HUES48 (cell line): Measurements from ENCODE around the gene MCTP1.

Source experiments
- H3K27ac ChIP-seq: one replicate; pipeline ENCODE4 v1.7.0; 2013; ENCODE audit warnings: low read depth, low read length, inconsistent platforms
- H3K27me3 ChIP-seq: 2 replicates; pipeline ENCODE4 v1.6.1; 2013; ENCODE audit warnings: mild to moderate bottlenecking, low read length; ENCODE audit not compliant: control insufficient read depth, insufficient read depth
- H3K36me3 ChIP-seq: 2 replicates; pipeline ENCODE4 v1.6.1; 2013; ENCODE audit warnings: low read length; ENCODE audit not compliant: control insufficient read depth, insufficient read depth
- H3K4me1 ChIP-seq: 2 replicates; pipeline ENCODE4 v1.6.1; 2013; ENCODE audit warnings: mild to moderate bottlenecking, low read length; ENCODE audit not compliant: control insufficient read depth, insufficient read depth
- H3K4me3 ChIP-seq: 2 replicates; pipeline ENCODE4 v1.5.1; 2013; ENCODE audit warnings: mild to moderate bottlenecking, low read depth, low read length
- H3K9ac ChIP-seq: 2 replicates; pipeline ENCODE4 v1.6.1; 2013; ENCODE audit warnings: mild to moderate bottlenecking, low read depth, low read length, moderate library complexity
- H3K9me3 ChIP-seq: 2 replicates; pipeline ENCODE4 v1.6.1; 2013; ENCODE audit warnings: low read length; ENCODE audit not compliant: control insufficient read depth, insufficient read depth

The MCTP1 gene

DNA sequence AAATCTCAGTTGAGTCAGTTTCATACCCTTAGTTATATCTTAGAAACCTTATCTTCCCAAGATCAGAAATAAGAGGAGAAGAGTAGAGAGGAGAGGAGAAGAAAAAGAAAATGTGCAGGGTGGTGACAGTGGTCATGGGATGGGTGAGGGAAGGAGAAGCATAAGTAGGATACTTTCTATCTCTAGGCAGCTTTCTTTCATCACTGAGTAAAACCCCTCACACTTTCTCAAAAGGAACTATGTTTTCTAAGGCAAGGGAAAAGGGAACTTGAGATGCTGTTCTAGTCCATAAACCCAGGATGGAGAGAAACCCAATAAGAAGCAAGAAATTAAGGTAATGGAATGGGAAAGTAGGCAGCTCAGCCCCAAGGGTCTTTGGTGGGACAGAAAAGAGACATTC lies 225.3 kb downstream of the MCTP1 start:
- Histone ChIP-seq H3K9me3 (no peaks in the 10 kb centered on the region), H3K9ac (no peak overlapping the region), H3K4me1 (peaks cover 10% of the 10 kb centered on the region)

DNA sequence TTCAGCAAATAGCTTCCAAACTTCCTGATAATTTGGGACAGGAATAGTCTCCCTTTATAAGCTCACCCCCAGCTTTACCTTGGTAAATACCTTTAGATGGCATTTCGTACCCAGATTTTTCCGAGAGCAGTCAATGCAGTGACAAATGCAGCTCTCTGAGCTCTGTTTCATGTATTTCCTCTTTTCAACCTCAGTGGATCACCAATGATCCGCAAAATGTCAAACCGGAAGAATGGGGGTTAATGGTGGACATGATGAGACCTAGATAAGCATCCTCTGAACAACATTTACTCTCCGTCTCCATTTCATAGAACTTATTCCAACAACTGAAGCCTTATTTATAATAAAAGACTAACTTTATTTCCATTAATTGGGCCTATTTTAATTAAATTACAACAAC lies 227.3 kb downstream of the MCTP1 start:
- H3K27ac ChIP-seq: no peak overlapping the region
- no peak overlapping the region for H3K9ac ChIP-seq
- H3K36me3 ChIP-seq: no peaks in the 10 kb centered on the region
- H3K9me3 ChIP-seq: no peaks in the 10 kb centered on the region
- peaks cover 10% of the 10 kb centered on the region for H3K4me1 ChIP-seq
- H3K27me3 ChIP-seq: no peaks in the 10 kb centered on the region
- no peak overlapping the region for H3K4me3 ChIP-seq

More for the DNA sequence above, 225.3 kb downstream of the MCTP1 start:
- no peaks in the 10 kb centered on the region for H3K36me3 ChIP-seq
- no peak overlapping the region for H3K27ac ChIP-seq
- H3K27me3 ChIP-seq: no peaks in the 10 kb centered on the region
- no peak overlapping the region for H3K4me3 ChIP-seq

DNA sequence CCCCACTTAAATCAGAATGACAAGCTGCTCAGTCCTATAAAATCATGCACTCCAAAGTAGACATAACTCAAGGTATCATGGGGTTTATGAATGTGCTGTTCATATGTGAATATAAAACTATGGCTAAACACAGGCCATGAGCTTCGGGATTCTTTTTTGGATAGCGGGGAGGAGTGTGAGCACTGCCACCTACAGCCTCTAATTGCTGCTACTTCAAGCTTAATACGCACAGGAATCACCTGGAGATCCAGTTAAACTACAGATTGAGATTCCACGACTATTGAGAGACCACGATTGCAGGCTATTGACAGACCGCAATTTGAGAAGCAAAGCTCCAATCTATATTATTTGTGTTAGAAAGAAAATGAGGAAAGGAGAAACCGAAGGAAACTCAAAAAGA lies 231.6 kb downstream of the MCTP1 start:
- Histone ChIP-seq H3K9ac (no peak overlapping the region), H3K36me3 (no peaks in the 10 kb centered on the region), H3K27ac (no peak overlapping the region), H3K9me3 (no peaks in the 10 kb centered on the region), H3K4me3 (no peak overlapping the region), H3K4me1 (peaks cover 10% of the 10 kb centered on the region), H3K27me3 (no peaks in the 10 kb centered on the region)

DNA sequence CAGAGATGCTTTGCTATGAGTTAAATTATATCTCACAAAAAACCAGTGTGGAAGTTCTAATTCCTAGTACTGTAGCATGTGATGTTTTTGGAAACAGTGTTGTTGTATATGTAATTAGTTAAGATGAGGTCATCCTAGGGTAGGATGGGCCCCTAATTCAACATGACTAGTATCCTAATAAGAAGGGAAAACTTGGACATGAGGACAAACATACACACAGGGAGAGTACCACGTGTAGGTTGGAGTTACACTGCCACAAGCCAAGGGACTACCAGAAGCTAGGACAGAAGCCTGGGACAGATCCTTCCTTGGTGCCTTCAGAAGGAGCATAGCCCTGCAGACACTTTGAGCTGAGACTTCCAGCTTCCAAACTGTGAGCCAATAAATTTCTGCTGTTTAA lies 234.2 kb downstream of the MCTP1 start:
- no peak overlapping the region for H3K4me3 ChIP-seq
- H3K4me1 ChIP-seq: no peaks in the 10 kb centered on the region
- H3K27me3 ChIP-seq: no peaks in the 10 kb centered on the region
- no peak overlapping the region for H3K27ac ChIP-seq
- H3K9ac ChIP-seq: no peak overlapping the region
- no peaks in the 10 kb centered on the region for H3K9me3 ChIP-seq
- H3K36me3 ChIP-seq: no peaks in the 10 kb centered on the region

DNA sequence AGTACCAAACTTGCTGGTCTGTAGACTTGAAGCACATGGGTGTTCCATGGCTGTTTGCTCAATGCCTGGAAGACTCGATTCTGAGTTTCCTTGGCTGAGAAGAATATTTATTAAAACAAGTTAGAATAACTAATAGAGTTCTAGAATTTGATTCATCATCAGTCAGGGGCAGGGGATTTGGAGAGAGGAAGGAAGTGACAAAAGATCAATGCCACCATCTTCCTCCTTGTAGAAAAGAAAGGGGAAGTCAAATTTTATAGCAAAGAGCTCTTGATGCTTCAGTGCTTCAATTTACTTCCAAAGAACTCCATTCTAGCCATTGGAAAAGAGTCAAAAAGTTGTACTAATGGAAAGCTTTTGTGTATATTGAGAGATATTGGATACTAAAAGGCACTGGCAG lies 236.3 kb downstream of the MCTP1 start:
- Histone ChIP-seq H3K4me1 (peaks cover under 1% of the 10 kb centered on the region; the same call in 1 of the 2 replicates), H3K36me3 (no peaks in the 10 kb centered on the region), H3K9me3 (no peaks in the 10 kb centered on the region), H3K4me3 (no peak overlapping the region), H3K9ac (no peak overlapping the region), H3K27me3 (no peaks in the 10 kb centered on the region), H3K27ac (no peak overlapping the region)

DNA sequence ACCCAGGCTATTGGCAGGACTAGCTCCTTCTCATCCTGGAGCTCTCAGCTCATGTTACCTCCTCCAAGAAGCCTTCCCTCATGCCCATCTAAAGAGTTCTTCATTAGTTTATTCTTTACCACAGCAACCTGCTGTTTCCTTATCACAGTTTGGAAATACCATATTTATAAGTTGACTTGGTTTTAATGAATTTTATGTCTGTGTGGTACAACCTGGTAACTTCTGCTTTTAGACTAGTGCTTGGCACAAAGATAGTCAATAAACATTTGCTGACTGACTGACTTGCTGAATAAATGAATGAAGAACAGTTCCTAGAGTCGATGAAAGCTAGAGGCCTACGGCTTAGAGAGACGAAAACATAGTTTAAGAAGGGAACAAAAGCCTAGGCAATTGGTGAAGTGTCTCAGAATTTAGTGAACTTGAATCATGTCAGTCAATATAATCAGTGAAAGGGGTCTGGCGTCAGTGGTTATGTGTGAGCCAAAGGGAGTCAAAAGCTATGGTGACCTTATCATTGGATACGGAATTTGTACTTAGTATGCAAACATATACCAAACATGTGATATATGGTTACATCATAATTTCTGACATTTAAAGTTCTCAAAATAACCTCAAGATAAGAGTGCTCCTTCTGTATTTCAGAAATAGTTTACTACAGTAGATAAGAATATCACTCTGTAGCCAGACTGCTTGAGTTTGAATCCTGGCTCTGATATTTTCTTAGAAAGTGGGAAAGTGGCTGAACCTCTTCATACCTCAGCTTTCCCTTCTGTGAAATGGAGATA lies 239.5 kb downstream of the MCTP1 start:
- H3K4me3 ChIP-seq: no peak overlapping the region
- no peak overlapping the region for H3K9ac ChIP-seq
- no peaks in the 10 kb centered on the region for H3K27me3 ChIP-seq
- no peaks in the 10 kb centered on the region for H3K9me3 ChIP-seq
- H3K27ac ChIP-seq: no peak overlapping the region
- H3K36me3 ChIP-seq: no peaks in the 10 kb centered on the region
- H3K4me1 ChIP-seq: peaks cover 4% of the 10 kb centered on the region; the same call in 1 of the 2 replicates

DNA sequence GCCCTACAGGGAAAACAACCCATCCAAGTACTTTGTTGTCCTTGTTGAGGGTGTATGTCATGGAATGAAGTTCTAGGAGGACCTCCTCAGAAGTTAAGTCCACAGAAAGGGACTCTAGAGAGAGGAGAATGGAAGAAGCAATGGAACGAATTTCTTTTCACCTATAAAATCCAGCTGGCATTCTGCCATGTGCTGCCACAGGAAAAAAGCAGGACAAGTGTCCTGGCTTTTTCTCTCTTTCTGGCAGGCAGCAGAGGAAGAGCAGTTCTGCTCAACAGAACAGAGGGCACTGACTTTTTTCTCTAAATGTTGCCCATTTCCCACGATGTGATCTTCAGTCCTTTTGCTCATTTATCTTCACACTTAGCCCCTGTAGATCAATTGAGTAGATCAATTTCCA lies 240.8 kb downstream of the MCTP1 start:
- Histone ChIP-seq H3K4me3 (no peak overlapping the region), H3K9ac (no peak overlapping the region), H3K27ac (no peak overlapping the region), H3K36me3 (no peaks in the 10 kb centered on the region), H3K9me3 (no peaks in the 10 kb centered on the region), H3K4me1 (peaks cover 4% of the 10 kb centered on the region; the same call in 1 of the 2 replicates), H3K27me3 (no peaks in the 10 kb centered on the region)

DNA sequence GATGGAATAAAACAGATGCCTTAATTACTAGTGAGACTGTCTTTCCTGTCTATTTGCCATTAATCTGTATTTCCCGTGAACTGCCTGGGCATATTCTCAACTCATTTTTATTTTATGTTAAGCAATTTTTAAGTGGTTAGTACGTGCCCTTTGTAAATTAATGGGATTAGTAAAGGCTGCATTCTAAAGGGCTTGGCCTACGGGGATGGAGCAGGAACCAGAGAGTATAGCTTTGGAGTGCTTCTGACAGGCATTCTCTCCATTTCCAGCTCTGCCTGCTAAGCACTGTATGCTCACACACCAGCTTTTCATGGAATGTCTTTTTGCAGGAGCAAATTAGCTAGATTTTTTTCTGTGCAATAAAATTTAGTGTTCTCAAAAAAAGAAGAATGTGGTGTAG lies 241.2 kb downstream of the MCTP1 start:
- Histone ChIP-seq H3K36me3 (no peaks in the 10 kb centered on the region), H3K9ac (no peak overlapping the region), H3K9me3 (no peaks in the 10 kb centered on the region), H3K4me3 (no peak overlapping the region), H3K27me3 (no peaks in the 10 kb centered on the region), H3K27ac (no peak overlapping the region), H3K4me1 (peaks cover 4% of the 10 kb centered on the region; the same call in 1 of the 2 replicates)

DNA sequence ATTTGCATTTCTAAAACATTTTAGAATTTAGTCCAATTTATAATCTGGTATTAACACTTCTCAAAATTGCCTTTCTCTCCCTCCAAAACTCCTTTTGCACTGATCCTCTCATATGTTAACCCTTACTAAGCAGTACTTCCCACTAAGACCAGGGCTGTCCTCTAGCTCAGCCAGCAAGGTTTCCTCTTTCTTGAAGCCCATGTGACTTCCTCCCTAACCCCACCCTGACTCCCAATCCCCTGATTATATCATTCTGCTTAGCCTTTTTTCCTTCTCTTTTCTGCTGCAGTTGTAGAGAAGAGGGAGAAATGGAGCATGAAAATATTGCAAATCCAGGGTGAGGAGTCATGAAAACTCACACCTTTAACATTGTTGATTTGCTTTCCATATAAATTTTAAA lies 241.7 kb downstream of the MCTP1 start:
- H3K36me3 ChIP-seq: no peaks in the 10 kb centered on the region

DNA sequence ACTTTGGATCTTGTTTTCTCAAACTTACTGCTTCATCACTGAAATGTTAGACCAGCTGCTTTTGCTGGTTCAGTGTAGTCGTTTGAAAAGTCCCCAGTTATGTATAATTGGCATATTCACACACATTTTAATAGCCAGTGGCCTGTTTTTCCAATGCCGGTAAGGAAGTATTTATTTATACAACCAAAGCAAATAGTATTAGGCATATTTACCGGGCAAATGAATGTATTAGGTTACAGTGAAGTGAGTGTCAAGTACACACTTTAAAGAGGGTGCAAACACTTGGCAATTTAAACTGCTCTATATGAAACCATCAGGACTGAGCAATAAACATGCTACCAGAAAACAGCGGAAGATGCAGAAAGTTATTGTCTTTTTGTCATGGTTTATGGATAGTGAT lies 242.9 kb downstream of the MCTP1 start:
- H3K4me1 ChIP-seq: peaks cover 4% of the 10 kb centered on the region; the same call in 1 of the 2 replicates
- no peaks in the 10 kb centered on the region for H3K9me3 ChIP-seq
- H3K27me3 ChIP-seq: no peaks in the 10 kb centered on the region
- H3K27ac ChIP-seq: no peak overlapping the region
- H3K36me3 ChIP-seq: no peaks in the 10 kb centered on the region
- H3K4me3 ChIP-seq: no peak overlapping the region
- no peak overlapping the region for H3K9ac ChIP-seq

More for the DNA sequence above, 241.7 kb downstream of the MCTP1 start:
- Histone ChIP-seq H3K4me1 (peaks cover 4% of the 10 kb centered on the region; the same call in 1 of the 2 replicates), H3K9ac (no peak overlapping the region), H3K9me3 (no peaks in the 10 kb centered on the region), H3K27ac (no peak overlapping the region), H3K27me3 (no peaks in the 10 kb centered on the region), H3K4me3 (no peak overlapping the region)

DNA sequence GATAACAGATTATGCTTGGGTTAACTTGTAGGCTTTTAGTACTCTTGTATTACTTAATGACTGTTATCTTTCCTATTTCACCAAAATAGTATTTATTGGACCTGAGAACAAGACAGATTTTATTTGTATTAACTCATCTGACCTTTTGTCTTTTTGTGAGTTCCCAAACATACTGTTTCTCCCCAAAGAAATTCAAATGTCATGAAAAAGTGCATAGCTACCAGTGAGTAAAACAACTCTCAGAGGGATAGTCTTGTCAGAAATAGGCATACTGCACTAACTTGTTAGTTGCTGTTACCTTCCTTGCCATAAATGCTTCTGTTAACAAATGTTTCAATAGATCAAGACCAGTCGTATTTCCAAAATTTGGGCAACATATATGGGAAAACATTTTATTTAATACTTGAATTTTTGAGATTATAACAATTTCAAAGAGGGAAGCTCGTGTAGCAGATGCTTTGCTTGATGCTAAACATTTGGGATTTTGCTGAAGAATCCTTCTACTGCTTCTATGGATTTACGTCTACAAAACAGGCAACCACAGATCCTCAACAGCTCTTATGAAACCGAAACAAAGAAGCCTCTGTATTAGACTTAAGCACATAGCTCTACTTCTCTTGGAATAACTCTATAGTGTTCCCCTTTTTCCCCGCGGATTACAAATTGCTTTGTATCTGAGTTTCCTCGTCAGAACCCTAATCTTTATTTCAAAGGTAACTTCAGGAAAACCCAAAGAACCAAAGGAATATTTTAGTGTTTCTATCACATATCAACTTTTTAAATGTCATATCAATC lies 248.8 kb downstream of the MCTP1 start:
- Histone ChIP-seq H3K36me3 (no peaks in the 10 kb centered on the region), H3K27ac (no peak overlapping the region), H3K4me3 (no peak overlapping the region), H3K27me3 (no peaks in the 10 kb centered on the region), H3K4me1 (no peaks in the 10 kb centered on the region), H3K9me3 (no peaks in the 10 kb centered on the region), H3K9ac (no peak overlapping the region)
